Hippocampal formation (tissue), 2 donors: ENCODE results near the gene JADE3.

ENCODE experiments used
- DNase-seq, 2 donors: peaks; one replicate each; lab custom pipeline; 2025; lab: John Stamatoyannopoulos, UW

The JADE3 gene

GRCh38 chrX:46912098-46912602, at the start of gene JADE3:
Gene JADE3 (plus strand): TSS chrX:46912421. CDS start chrX:46984895, 72,474 bp downstream.
- DNase-seq: peak; percentile 3 to 46

DNA sequence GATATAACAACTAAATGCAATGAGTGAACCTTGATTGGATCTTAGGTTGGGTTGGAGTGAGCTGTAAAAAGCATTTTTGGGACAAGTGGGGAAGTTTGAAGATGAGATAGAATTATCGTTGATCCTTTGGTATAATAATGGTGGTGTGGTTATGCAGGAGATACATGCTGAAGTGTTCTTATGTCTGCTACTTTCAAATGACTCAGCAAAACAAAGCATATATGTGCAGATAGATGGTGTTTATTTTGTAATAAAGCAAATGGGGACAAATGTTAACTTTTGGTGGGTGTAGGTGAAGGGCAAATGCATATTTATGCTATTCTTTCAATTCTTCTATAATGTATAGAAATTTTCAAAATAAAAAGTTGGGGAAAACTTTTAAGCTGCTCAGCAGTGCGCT, 49.1 kb upstream of the JADE3 start:
- no peak for DNase-seq

DNA sequence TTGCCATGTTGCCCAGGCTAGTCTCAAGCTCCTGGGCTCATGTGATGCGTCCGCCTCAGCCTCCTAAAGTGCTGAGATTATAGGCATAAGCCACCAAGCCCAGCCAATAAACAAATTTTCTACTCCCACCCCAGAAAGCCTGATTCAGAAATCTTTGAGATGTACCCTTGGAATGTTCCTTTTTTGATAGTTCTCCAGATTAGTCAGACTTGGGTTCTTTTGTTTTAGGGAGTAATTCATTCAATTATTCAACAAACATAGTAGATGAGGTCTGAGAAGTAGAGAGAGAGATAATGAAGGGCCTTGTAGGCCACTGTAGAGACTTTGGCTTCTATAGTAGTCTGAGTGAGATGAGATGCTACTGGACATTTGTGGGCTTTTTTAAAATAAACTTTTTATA, 47.6 kb upstream of the JADE3 start:
- DNase-seq: no peak

DNA sequence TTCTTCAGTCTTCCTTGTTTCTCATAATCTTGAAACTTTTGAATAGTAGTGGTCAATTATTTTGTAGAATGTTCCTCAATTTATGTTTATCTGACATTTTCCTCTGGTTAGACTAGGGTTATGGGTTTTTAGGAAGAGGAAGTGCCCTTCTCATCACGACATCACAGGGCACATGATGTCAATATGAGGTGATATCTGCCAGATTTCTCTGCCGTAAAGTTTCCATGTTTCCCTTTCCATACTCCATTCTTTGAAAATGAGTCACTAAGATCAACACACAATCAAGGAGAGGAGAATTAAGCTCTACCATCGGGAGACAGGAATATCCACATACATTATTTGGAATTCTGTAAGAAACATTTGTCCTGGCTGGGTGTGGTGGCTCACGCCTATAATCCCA, 46.9 kb upstream of the JADE3 start:
- DNase-seq: no peak

DNA sequence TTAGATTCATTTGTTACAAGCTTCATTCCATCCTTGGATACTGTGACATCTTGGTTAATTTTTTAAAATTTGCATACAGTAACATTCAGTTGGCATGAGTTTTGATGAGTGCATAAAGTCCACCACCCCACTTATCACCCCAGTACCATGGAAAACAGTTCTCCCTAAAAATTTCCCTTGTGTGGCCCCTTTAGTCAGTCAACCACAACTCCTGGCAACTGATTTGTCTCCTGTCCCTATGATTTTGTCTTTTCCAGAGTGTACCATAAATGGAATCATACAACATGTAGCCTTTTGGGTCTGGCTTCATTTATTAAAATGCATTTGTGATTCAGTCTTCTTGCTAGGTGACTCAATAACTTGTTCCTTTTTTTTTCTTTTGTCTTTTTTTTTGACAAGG, 45.5 kb upstream of the JADE3 start:
- no peak for DNase-seq

- no peak for DNase-seq
These were observed 38.5 kb upstream of the JADE3 start for GRCh38 chrX:46873746-46874145.

GRCh38 chrX:46876901-46877300, 35.3 kb upstream of the JADE3 start:
- no peak for DNase-seq

DNA sequence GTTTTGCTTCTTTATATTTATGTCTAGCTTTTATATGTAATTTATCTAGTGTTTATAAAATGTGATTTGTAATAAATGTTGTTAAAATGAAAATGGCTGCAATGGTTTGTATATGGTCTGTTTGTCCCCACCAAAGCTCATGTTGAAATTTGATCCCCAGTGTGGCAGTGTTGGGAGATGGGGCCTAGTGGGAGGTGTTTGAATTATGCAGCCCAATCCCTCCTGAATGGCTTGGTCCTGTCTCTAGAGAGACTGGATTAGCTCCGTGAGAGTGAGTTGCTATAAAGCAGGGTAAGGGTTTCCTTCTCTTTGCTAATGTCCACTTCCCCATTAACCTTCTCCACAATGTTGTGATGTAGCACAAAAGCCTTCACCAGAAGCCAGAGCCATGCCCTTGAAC, 30.0 kb upstream of the JADE3 start:
- no peak for DNase-seq

DNA sequence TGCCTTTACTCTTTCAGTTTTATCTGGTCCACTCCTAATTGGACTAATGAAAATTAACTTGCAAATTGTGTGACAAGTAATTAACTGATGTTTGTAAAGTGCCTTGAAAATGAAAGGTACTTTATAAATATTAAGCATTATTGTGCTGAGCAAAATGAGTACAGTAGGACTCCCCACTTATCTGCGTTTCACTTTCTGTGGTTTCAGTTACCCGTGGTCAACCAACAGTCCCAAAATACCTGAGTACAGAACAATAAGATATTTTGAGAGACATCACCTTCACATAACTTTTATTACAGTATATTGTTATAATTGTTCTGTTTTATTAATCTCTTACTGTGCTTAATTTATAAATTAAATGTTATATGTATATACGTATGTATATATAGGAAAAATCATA, 27.4 kb upstream of the JADE3 start:
- no peak for DNase-seq

DNA sequence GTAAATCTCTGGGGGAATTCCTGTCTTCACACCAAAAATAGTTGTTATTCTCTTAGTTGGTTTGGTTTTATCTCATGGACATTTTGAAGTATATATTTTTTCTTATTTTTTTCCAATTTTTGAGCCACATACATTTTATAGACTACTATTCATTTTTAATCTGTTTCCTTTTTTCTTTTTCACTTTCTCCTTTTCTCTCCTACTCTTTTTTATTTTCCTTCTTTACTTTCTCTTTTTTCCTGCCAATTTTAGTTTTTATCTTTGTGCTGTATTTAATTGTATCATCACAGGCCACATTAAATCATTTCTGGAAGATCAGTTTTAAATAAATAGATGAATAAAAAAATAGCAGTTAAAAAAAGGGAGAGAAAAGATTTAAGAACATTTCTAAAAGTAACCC, 14.0 kb upstream of the JADE3 start:
- no peak for DNase-seq

GRCh38 chrX:46903458-46904242, 8.6 kb upstream of the JADE3 start:
- DNase-seq: peak; percentile 60 to 76

GRCh38 chrX:46904626-46905025, 7.6 kb upstream of the JADE3 start:
- no peak for DNase-seq

- DNase-seq: no peak
These were observed 1.8 kb upstream of the JADE3 start for GRCh38 chrX:46910415-46910814.

DNA sequence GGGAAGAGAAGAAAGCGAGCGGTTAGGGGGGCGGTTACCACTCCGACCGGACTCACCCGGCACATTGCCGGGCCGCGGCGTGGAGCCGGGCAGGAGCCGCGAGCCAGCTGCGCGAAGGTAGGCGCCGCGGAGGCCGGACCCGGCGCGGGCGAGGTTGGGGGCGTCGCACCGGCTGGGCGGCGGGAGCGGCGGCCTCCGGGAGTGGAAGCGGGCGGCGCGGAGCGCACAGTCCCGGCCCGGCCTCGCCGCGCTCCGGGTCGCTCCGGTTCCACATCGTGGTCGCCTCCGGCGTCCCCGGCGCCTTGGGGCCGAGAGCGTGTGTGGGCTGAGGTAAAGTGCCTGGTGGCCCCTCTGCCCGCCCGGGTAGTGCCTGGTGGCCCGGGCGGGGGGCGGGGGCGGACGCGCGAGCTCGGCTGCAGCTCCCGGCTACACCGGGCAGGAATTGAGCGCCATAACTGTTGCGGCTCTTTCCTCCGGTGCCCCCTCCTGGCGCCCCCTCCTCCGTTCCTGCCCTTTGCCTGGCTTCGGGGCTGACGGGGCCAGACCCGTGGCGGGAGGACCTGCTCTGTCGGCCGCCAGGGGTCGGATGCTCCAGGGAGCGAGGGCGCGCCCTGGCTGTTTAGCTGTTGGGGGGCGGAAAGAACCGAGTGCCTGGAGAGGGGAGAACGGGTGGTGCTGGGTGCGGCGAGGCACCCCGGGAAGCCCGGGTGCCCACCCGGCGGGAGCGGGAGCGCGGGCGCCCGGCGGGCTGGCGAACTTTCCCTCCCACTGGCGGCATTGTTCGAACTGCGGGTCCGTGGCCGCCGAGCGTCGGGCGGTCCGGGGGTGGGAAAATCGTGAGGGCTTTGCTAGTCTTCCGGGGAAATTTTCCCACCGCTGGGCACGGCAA, 626 bp downstream of the JADE3 start:
- DNase-seq: peak in 1 of 2 donors; percentile 12

- DNase-seq: no peak
These were observed 1.4 kb downstream of the JADE3 start for GRCh38 chrX:46913667-46914066.

DNA sequence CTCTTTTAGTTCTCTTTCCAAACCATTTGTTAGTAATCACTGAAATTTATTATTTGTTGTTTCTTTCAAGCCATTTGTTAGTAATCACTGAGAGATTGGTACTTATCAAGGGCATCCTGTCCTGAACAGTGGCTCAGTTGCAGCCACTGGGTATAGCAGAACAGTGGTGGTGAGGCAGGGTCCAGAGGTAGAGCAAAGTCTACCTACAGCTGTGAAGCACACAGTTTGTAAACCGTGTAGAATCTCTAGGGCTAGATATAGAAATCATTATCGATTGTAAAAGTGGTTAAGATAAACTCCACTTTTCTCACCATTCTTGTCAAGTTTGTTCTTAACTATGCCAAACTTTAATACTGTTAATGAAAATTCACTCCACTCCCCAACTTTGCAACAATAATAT, 4.1 kb downstream of the JADE3 start:
- DNase-seq: no peak

DNA sequence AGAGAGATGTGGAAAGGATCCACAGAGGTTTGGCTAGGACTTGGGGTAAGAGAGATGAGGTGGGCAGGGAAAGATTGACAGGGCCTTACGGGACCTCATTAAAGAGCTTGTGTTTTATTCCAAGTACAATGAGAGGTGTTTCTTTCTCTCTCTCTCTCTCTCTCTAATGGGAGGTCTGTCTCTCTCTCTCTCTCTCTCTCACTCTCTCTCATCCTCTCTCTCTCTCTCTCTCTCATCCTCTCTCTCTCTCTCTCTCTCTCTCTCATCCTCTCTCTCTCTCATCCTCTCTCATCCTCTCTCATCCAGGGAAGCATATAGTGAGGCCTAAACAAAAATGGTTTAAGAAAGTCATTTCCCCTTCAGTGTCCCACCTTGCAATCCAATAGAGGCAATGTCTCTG, 5.4 kb downstream of the JADE3 start:
- no peak for DNase-seq

GRCh38 chrX:46918434-46918833, 6.2 kb downstream of the JADE3 start:
- DNase-seq: no peak

GRCh38 chrX:46920235-46920634, 8.0 kb downstream of the JADE3 start:
- no peak for DNase-seq

DNA sequence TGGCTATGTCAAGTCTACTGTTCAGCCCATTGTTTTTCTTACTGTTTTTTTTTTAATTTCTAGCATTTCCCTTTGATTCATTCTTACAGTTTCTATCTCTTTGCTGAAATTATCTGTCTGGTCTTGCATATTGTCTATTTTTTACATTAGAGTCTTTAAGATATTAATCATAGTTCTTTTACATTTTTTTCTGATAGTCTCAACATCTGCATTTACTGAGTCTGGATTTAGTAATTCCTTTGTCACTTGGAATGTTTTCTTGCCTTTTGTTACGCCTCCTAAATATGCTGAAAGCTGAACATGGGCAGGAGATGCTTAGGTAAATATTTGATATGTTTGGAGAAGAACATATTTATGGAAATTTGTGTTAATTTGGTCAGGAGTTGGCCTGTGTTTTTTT, 10.4 kb downstream of the JADE3 start:
- DNase-seq: no peak

- no peak for DNase-seq
These were observed 15.5 kb downstream of the JADE3 start for GRCh38 chrX:46927718-46928117.

DNA sequence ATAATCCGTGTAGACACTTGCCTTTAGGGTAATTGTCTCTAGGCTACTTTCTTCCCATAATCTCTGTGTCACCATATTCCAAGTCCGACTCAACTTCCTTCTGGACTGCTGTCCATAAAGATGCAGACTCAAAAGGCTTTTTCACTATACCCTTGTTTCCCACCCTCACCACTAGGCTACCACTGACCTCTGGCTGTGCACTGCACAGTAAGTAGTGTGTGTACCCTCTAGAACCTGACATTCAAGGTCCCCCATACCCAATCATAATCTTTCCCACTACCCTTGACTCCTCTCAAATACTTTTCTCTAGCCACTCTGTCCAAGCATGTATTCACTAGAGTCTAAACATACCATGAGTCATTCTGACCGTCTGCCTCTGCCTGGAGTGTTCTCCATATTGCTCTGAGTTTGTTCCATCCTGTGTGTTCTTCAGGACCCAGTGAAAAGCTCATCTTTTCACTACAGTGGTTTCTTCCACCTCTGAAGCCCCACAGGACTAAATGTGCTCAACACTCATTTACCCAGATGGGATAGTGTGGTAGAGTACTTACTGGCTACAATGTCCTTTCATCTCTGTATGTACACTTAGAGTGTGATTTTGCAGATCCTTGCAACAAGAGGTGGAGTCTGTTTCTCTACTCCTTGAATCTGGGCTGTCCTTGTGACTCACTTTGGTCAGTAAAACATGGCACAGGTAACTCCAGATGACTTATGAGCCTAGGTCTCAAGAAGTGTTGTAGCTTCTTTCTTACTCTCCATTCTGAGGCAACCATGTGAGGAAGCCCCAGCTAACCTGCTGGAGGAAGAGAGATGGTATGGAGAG, 17.4 kb downstream of the JADE3 start:
- DNase-seq: no peak
